Spleen (tissue), 7 donors: Measurements from ENCODE around the gene C6orf132.

Experiments
- POLR2A ChIP-seq, 3 donors: fragments of 450-650 bp; IDR thresholded peaks; one replicate each; pipeline ENCODE4 v1.5.1; 2017; ENCODE audit warnings: antibody characterized with exemption in 3 of 3, mild to moderate bottlenecking in 1 of 3
- TF ChIP-seq, protein P1 (sequence below), 11 experiments: fragments of 200-600 bp in 7 of 11; fragments of 450-650 bp in 4 of 11; sonication (generic) in 4 of 11; IDR thresholded peaks in 8 of 11; conservative IDR thresholded peaks in 3 of 11; 1 replicate in 7 of 11; 2 replicates in 4 of 11; pipeline versions ENCODE4 v1.4.0 to v1.8.0; 2016 to 2021; ENCODE audit warnings: antibody characterized with exemption in 11 of 11, inconsistent platforms in 4 of 11, mild to moderate bottlenecking in 1 of 11
- donor health status: DM: no; HTN: no; CAD: no; lungs with moderate emphysema.
- donor health status: DM: no; HTN: no; CAD: no.
- donor health status: DM: no; HTN: no; CAD: no.

DNA sequence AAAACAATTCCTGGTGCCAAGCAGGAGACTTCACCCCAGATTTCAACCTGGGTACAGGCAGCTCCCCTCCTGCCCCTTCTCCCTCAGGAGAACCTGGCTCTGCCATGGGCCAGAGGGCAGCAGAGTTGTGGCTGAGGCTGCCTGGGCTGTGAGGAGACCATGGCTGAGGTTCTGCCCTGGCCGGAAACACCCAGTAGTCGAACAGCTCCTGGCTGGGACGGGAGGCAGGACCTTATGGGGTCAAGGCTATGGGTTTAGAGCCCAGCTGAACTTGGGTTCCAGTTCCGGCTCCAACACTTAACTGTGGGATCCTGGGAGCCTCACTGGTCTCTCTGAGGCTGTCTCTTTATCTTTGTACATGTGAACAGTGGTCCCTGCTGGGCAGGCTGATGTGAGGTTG is 8.5 kb downstream of the C6orf132 start:
- TF ChIP-seq, protein P1, sequence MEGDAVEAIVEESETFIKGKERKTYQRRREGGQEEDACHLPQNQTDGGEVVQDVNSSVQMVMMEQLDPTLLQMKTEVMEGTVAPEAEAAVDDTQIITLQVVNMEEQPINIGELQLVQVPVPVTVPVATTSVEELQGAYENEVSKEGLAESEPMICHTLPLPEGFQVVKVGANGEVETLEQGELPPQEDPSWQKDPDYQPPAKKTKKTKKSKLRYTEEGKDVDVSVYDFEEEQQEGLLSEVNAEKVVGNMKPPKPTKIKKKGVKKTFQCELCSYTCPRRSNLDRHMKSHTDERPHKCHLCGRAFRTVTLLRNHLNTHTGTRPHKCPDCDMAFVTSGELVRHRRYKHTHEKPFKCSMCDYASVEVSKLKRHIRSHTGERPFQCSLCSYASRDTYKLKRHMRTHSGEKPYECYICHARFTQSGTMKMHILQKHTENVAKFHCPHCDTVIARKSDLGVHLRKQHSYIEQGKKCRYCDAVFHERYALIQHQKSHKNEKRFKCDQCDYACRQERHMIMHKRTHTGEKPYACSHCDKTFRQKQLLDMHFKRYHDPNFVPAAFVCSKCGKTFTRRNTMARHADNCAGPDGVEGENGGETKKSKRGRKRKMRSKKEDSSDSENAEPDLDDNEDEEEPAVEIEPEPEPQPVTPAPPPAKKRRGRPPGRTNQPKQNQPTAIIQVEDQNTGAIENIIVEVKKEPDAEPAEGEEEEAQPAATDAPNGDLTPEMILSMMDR (IDR thresholded peaks at IDR 0.05 in 8 of 11, conservative IDR thresholded peaks at IDR 0.05 in 3 of 11), result no peak
- TF ChIP-seq POLR2A (IDR thresholded peaks at IDR 0.05), result no peak
